ENCODE results near the gene AK3. TPM values are rescaled to one million over a fixed set of nuclear protein-coding genes. Genes with fewer than 3 reads are reported as not detected.

AK3 gene
- total and polyA plus RNA-seq, 9 of the 15 experiments (the other 6 are each of a cell fraction or from before 2014, with no cell fraction given), result 12.2 to 78.6 (median 41.8) TPM

DNA sequence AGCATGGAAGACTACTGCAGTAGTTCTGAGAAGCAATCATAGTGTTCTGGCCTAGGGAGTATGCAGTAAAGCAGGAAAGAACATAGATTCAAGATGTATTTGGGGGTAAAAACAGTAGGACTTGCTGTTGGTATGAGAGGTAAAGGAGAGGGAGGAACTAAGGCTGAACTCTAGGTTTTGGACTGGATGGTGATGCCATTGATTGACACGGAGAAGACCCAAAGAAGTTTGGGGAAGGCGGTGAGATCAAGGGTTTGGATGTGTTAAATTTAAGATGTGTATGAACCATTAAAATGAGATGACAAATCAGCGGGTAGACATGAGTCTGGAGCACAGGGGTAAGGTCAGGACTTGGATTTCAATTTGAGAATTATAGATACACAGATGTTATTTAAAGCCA is 63.6 kb downstream of the AK3 start:
- TF ChIP-seq, protein P1, sequence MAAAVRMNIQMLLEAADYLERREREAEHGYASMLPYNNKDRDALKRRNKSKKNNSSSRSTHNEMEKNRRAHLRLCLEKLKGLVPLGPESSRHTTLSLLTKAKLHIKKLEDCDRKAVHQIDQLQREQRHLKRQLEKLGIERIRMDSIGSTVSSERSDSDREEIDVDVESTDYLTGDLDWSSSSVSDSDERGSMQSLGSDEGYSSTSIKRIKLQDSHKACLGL (CRISPR knock-in tag; IDR thresholded peaks at IDR 0.05; ENCODE audit: borderline replicate concordance, poor library complexity, severe bottlenecking), result no peak
- TF ChIP-seq, protein P2, sequence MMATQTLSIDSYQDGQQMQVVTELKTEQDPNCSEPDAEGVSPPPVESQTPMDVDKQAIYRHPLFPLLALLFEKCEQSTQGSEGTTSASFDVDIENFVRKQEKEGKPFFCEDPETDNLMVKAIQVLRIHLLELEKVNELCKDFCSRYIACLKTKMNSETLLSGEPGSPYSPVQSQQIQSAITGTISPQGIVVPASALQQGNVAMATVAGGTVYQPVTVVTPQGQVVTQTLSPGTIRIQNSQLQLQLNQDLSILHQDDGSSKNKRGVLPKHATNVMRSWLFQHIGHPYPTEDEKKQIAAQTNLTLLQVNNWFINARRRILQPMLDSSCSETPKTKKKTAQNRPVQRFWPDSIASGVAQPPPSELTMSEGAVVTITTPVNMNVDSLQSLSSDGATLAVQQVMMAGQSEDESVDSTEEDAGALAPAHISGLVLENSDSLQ (IDR thresholded peaks at IDR 0.05), result peak; percentile 93
- Histone ChIP-seq H3K9me1 (ENCODE audit: control insufficient read depth, insufficient read depth, low read length) (no peaks in the 10 kb centered on the region), H3K79me2 (ENCODE audit: control insufficient read depth, insufficient read depth, low read length) (peaks cover 27% of the 10 kb centered on the region), H3K4me1 (replicated peaks in 1 of 2; ENCODE audit: control insufficient read depth in 2 of 2, insufficient read depth in 2 of 2, low read length in 2 of 2) (peaks cover 0 to 17% of the 10 kb centered on the region in 2 experiments; a peak in 4 of 5 replicates), H3K4me2 (ENCODE audit: insufficient read depth, low read length) (no peak overlapping the region), H3K27ac (ENCODE audit: extremely low read depth, low read depth, low read length) (no peak overlapping the region), H2AFZ (ENCODE audit: low read depth, low read length) (peak overlapping the region; percentile 86; the same call in 1 of the 2 replicates), H3K27me3 (ENCODE audit: control insufficient read depth in 2 of 2, insufficient read depth in 2 of 2, low read length in 2 of 2) (no peaks in the 10 kb centered on the region), H4K20me1 (replicated peaks; ENCODE audit: control insufficient read depth, insufficient read depth, low read length) (no peaks in the 10 kb centered on the region), H3K9me3 (replicated peaks; ENCODE audit: control insufficient read depth, insufficient read depth, low read depth, low read length) (no peaks in the 10 kb centered on the region), H3K36me3 (ENCODE audit: control insufficient read depth, insufficient read depth, low read length) (no peaks in the 10 kb centered on the region), H3K9ac (ENCODE audit: insufficient read depth in 1 of 2, low read depth in 2 of 2, low read length in 2 of 2) (peak overlapping the region in 1 of 2 experiments; percentile 97; a peak in 1 of 4 replicates), H3K4me3 (no peak overlapping the region)
- in situ Hi-C loops (cut with MboI) (no loop called here), intact Hi-C loops (cut with micrococcal nuclease) (loop anchor here (5.0 kb wide), 1 partner anchor 65 kb away; the partner anchor contains the start of gene AK3)
- ChIA-PET POLR2A (interaction anchor here (0.9 kb wide), 1 partner anchor 15 kb away, joined by 3 read pairs; the partner anchor contains the start of gene PLPP6), CTCF (ENCODE audit: low intra/inter-chr PET ratio) (no interaction called here)
- ATAC-seq, result no peak
- DNase-seq (ENCODE audit: extremely low read depth in 1 of 4, low spot score in 3 of 4), result no peak
- peak; percentile 61 for FAIRE-seq
- WGBS (ENCODE audit: insufficient coverage, low coverage, missing lambda C conversion rate), result 89% methylated on average over 2 of the region's 3 CpGs
- no TSS peak for BruUV-seq (replicated peaks)

DNA sequence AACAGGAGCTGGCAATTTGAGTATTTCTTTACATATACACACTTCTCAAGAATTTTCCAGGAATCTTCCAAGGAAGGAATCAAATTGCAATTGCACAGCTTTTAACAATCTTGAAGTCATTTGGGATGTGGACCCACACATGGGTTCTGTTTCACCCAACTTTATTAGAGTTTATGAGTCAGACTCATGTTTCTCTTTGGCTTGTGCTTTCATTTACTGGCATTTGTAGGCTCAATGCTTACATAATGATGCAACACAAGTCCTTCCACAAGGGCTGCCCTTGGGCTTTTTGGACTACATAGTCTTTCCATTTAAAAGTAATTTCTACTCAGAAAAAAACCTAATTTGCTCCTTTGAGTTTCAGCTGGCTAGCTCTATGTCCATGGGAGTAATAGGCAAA is 66.2 kb downstream of the AK3 start:
- ChIA-PET POLR2A (interaction anchor here (0.7 to 2.1 kb wide), 2 partner anchors 9 to 10 kb away, joined by 3 to 4 read pairs; partner anchors contain the start of gene SPATA6L), CTCF (ENCODE audit: low intra/inter-chr PET ratio) (no interaction called here)
- no peak for ATAC-seq
- no peaks in the 10 kb centered on the region for H3K9me3 ChIP-seq (replicated peaks; ENCODE audit: control insufficient read depth, insufficient read depth, low read depth, low read length)
- no peaks in the 10 kb centered on the region for H3K27me3 ChIP-seq (ENCODE audit: control insufficient read depth in 2 of 2, insufficient read depth in 2 of 2, low read length in 2 of 2)
- no peak overlapping the region for H3K27ac ChIP-seq (ENCODE audit: extremely low read depth, low read depth, low read length)
- no peak overlapping the region for H2AFZ ChIP-seq (ENCODE audit: low read depth, low read length)
- in situ Hi-C loops (cut with MboI) (no loop called here), intact Hi-C loops (cut with micrococcal nuclease) (loop anchor here (5.0 kb wide), 1 partner anchor 68 kb away; the partner anchor contains the start of gene AK3)
- no peaks in the 10 kb centered on the region for H3K9me1 ChIP-seq (ENCODE audit: control insufficient read depth, insufficient read depth, low read length)
- FAIRE-seq, result no peak
- H3K36me3 ChIP-seq (ENCODE audit: control insufficient read depth, insufficient read depth, low read length), result no peaks in the 10 kb centered on the region
- no peak overlapping the region for H3K4me3 ChIP-seq
- H3K9ac ChIP-seq (ENCODE audit: insufficient read depth in 1 of 2, low read depth in 2 of 2, low read length in 2 of 2), result no peak overlapping the region
- H3K4me2 ChIP-seq (ENCODE audit: insufficient read depth, low read length), result no peak overlapping the region
- BruUV-seq (replicated peaks), result no TSS peak
- no peak for TF ChIP-seq CEBPG (CRISPR knock-in tag; IDR thresholded peaks at IDR 0.05)
- TF ChIP-seq CEBPG (tag; conservative IDR thresholded peaks at IDR 0.05 in 1 of 2, IDR thresholded peaks at IDR 0.05 in 1 of 2), result peak in 1 of 2 experiments; percentile 44; a peak in 1 of 4 replicates
- no peak for TF ChIP-seq BDP1 (IDR thresholded peaks at IDR 0.05; ENCODE audit: insufficient read depth, insufficient read length)
- TF ChIP-seq, protein P3, sequence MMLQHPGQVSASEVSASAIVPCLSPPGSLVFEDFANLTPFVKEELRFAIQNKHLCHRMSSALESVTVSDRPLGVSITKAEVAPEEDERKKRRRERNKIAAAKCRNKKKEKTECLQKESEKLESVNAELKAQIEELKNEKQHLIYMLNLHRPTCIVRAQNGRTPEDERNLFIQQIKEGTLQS (IDR thresholded peaks at IDR 0.05), result peak; percentile 68
- TF ChIP-seq, protein P3 (CRISPR knock-in tag; conservative IDR thresholded peaks at IDR 0.05), result no peak
- no peak for TF ChIP-seq ZNF24 (IDR thresholded peaks at IDR 0.05)
- DNase-seq (ENCODE audit: extremely low read depth in 1 of 4, low spot score in 3 of 4), result no peak
- H3K79me2 ChIP-seq (ENCODE audit: control insufficient read depth, insufficient read depth, low read length), result peaks cover 4% of the 10 kb centered on the region
- no peaks in the 10 kb centered on the region for H4K20me1 ChIP-seq (replicated peaks; ENCODE audit: control insufficient read depth, insufficient read depth, low read length)
- H3K4me1 ChIP-seq (replicated peaks in 1 of 2; ENCODE audit: control insufficient read depth in 2 of 2, insufficient read depth in 2 of 2, low read length in 2 of 2), result peaks cover 0 to 11% of the 10 kb centered on the region in 2 experiments; a peak in 4 of 5 replicates

All from K562 (cell line).